H1 (cell line): ENCODE data around the gene C12orf56. TPM values are rescaled to one million over a fixed set of nuclear protein-coding genes. Genes with fewer than 3 reads are reported as not detected.
"Not testable (repeated sequence)": the region's sequence is repeated elsewhere in the genome, so short reads cannot be mapped to it uniquely, and the experiment has no call there.

ENCODE experiments used
- CTCF ChIA-PET: fragments of 300-600 bp; sonication (Branson Sonifier 250); formaldehyde crosslinking; loops from one replicate; lab custom pipeline; 2021; ENCODE audit not compliant: partially characterized antibody; lab: Charles Lee
- POLR2A ChIA-PET: fragments of 300-600 bp; sonication (Branson Sonifier 250); formaldehyde crosslinking; loops from one replicate; lab custom pipeline; 2021; ENCODE audit warnings: inconsistent platforms; ENCODE audit not compliant: partially characterized antibody; lab: Charles Lee
- DNase-seq, 2 experiments: peaks; one replicate each; pipeline versions ENCODE4 v3.0.0 to v3.0.0-alpha.2; 2010 to 2022; ENCODE audit warnings: low spot score in 2 of 2, low read depth in 1 of 2, mixed read lengths in 1 of 2
- FAIRE-seq: peaks from 2 replicates; lab custom pipeline; 2011; peaks lifted over from hg19 to GRCh38; lab: Jason Lieb, UNC
- H2AFZ ChIP-seq: 2 replicates; pipeline ENCODE4 v1.8.1; 2012; ENCODE audit warnings: low read length, inconsistent platforms
- H2AK5ac ChIP-seq: 2 replicates; pipeline ENCODE4 v1.6.1; 2013; ENCODE audit warnings: low read depth, low read length
- H2BK120ac ChIP-seq: replicated peaks from 2 replicates; pipeline ENCODE3; 2013; ENCODE audit warnings: low read depth, low read length, inconsistent platforms
- H2BK12ac ChIP-seq: 2 replicates; pipeline ENCODE4 v1.6.1; 2013; ENCODE audit warnings: low read depth, low read length
- H2BK15ac ChIP-seq: 2 replicates; pipeline ENCODE4 v1.6.1; 2013; ENCODE audit warnings: low read length
- H2BK20ac ChIP-seq: 2 replicates; pipeline ENCODE4 v1.6.1; 2013; ENCODE audit warnings: low read length
- H2BK5ac ChIP-seq: 2 replicates; pipeline ENCODE4 v1.6.1; 2013; ENCODE audit warnings: low read depth, low read length
- H3K14ac ChIP-seq: 2 replicates; pipeline ENCODE4 v1.6.1; 2013; ENCODE audit warnings: inconsistent platforms; ENCODE audit not compliant: insufficient read length
- H3K18ac ChIP-seq: 2 replicates; pipeline ENCODE4 v1.6.1; 2013; ENCODE audit warnings: low read length; ENCODE audit errors: extremely low read depth
- H3K23ac ChIP-seq: 2 replicates; pipeline ENCODE4 v1.6.1; 2013; ENCODE audit warnings: inconsistent platforms; ENCODE audit not compliant: insufficient read length
- H3K23me2 ChIP-seq: 2 replicates; pipeline ENCODE4 v1.6.1; 2013; ENCODE audit warnings: low read depth, low read length
- H3K27ac ChIP-seq: 2 replicates; pipeline ENCODE4 v1.6.1; 2011; ENCODE audit warnings: low read depth, low read length, inconsistent platforms
- H3K27me3 ChIP-seq, 4 experiments: replicated peaks in 1 of 4; 1 replicate in 1 of 4; 2 replicates in 3 of 4; pipeline versions ENCODE4 v1.6.1 to v1.8.1; 2011 to 2013; ENCODE audit warnings: low read length in 3 of 4, mild to moderate bottlenecking in 3 of 4, inconsistent platforms in 2 of 4, mixed read lengths in 2 of 4, moderate library complexity in 1 of 4; ENCODE audit not compliant: control insufficient read depth in 3 of 4, insufficient read depth in 3 of 4; ENCODE audit errors: extremely low read depth in 1 of 4
- H3K36me3 ChIP-seq, 4 experiments: 2 replicates each; pipeline versions ENCODE4 v1.6.1 to v1.8.1; 2011 to 2013; ENCODE audit warnings: mild to moderate bottlenecking in 4 of 4, low read length in 3 of 4, moderate library complexity in 2 of 4, control low read depth in 1 of 4, inconsistent platforms in 1 of 4; ENCODE audit not compliant: insufficient read depth in 4 of 4, control insufficient read depth in 2 of 4
- H3K4ac ChIP-seq: replicated peaks from 2 replicates; pipeline ENCODE3; 2013; ENCODE audit warnings: low read length, low read depth, mixed read lengths, inconsistent platforms; ENCODE audit not compliant: insufficient read length
- H3K4me1 ChIP-seq, 4 experiments: replicated peaks in 1 of 4; 1 replicate in 1 of 4; 2 replicates in 3 of 4; pipeline versions ENCODE4 v1.6.1 to v1.8.1; 2011 to 2013; ENCODE audit warnings: low read length in 3 of 4, inconsistent platforms in 2 of 4, mixed read lengths in 1 of 4; ENCODE audit not compliant: insufficient read depth in 4 of 4, control insufficient read depth in 3 of 4
- H3K4me2 ChIP-seq, 2 experiments: 2 replicates each; pipeline versions ENCODE4 v1.6.1 to v1.8.1; 2011 to 2013; ENCODE audit warnings: low read depth in 2 of 2, low read length in 2 of 2, control low read depth in 1 of 2, inconsistent platforms in 1 of 2, mild to moderate bottlenecking in 1 of 2; ENCODE audit not compliant: insufficient read depth in 1 of 2
- H3K4me3 ChIP-seq, 4 experiments: fragments of 200-600, 300-600 bp in 1 of 4; sonication (generic), shearing (Covaris generic), sonication (Bioruptor Twin) in 1 of 4; 2 replicates each; pipeline versions ENCODE4 v1.5.1 to v1.8.1; 2011 to 2016; ENCODE audit warnings: low read length in 4 of 4, low read depth in 3 of 4, control low read depth in 2 of 4, inconsistent platforms in 2 of 4, mild to moderate bottlenecking in 2 of 4, mixed read lengths in 1 of 4, moderate library complexity in 1 of 4; ENCODE audit not compliant: insufficient read depth in 2 of 4; ENCODE audit errors: extremely low read depth in 1 of 4
- H3K56ac ChIP-seq: replicated peaks from 2 replicates; pipeline ENCODE3; 2013; ENCODE audit warnings: low read depth, mild to moderate bottlenecking, mixed read lengths, low read length, inconsistent platforms; ENCODE audit not compliant: insufficient read length
- H3K79me1 ChIP-seq: 2 replicates; pipeline ENCODE4 v1.6.1; 2013; ENCODE audit warnings: low read depth, low read length, control low read depth
- H3K79me2 ChIP-seq, 2 experiments: 2 replicates each; pipeline versions ENCODE4 v1.6.1 to v1.8.1; 2012 to 2013; ENCODE audit warnings: low read length in 2 of 2, mild to moderate bottlenecking in 2 of 2, inconsistent platforms in 1 of 2; ENCODE audit not compliant: insufficient read depth in 2 of 2, control insufficient read depth in 1 of 2
- H3K9ac ChIP-seq, 4 experiments: replicated peaks in 1 of 4; 1 replicate in 1 of 4; 2 replicates in 3 of 4; pipeline versions ENCODE4 v1.6.1 to v1.8.1; 2011 to 2013; ENCODE audit warnings: low read depth in 3 of 4, low read length in 3 of 4, control low read depth in 2 of 4, mild to moderate bottlenecking in 2 of 4, moderate library complexity in 2 of 4, inconsistent platforms in 1 of 4; ENCODE audit errors: extremely low read depth in 1 of 4
- H3K9me3 ChIP-seq, 2 experiments: 2 replicates each; pipeline versions ENCODE4 v1.6.1 to v1.8.1; 2012 to 2013; ENCODE audit warnings: mild to moderate bottlenecking in 2 of 2, moderate library complexity in 2 of 2, control low read depth in 1 of 2, inconsistent platforms in 1 of 2, low read depth in 1 of 2, low read length in 1 of 2, mixed read lengths in 1 of 2; ENCODE audit not compliant: insufficient read depth in 2 of 2
- H4K20me1 ChIP-seq, 2 experiments: replicated peaks in 1 of 2; 2 replicates each; pipeline versions ENCODE3 to v1.8.1; 2011 to 2013; ENCODE audit warnings: inconsistent platforms in 2 of 2, low read length in 2 of 2, mild to moderate bottlenecking in 1 of 2; ENCODE audit not compliant: insufficient read depth in 2 of 2, control insufficient read depth in 1 of 2
- H4K5ac ChIP-seq: 2 replicates; pipeline ENCODE4 v1.6.1; 2013; ENCODE audit warnings: low read length, low read depth, mixed read lengths, inconsistent platforms; ENCODE audit not compliant: insufficient read length
- H4K8ac ChIP-seq: 2 replicates; pipeline ENCODE4 v1.8.0; 2013; ENCODE audit warnings: mild to moderate bottlenecking, moderate library complexity, low read length, inconsistent platforms; ENCODE audit not compliant: insufficient read depth; ENCODE audit errors: extremely low read depth
- H4K91ac ChIP-seq: replicated peaks from 2 replicates; pipeline ENCODE3; 2013; ENCODE audit warnings: low read length, mixed read lengths, inconsistent platforms; ENCODE audit not compliant: insufficient read length
- WGBS, 2 experiments: shearing (Covaris generic) in 1 of 2; methylation state at CpG; one replicate each; pipeline versions ENCODE4 v1.1.6 to v1.1.7; 2013 to 2015; ENCODE audit warnings: low lambda C conversion rate in 2 of 2, mixed read lengths in 2 of 2, inconsistent platforms in 1 of 2, low coverage in 1 of 2, missing lambda C conversion rate in 1 of 2; ENCODE audit not compliant: insufficient replicate concordance in 2 of 2, insufficient coverage in 1 of 2, insufficient read length in 1 of 2; ENCODE audit errors: extremely low coverage in 1 of 2, missing lambda C conversion rate in 1 of 2; 5-methylcytosine and 5-hydroxymethylcytosine counted together
- polyA plus RNA-seq, 7 experiments: library from polyadenylated mRNA; depleted of rRNA in 3 of 7; stranded (reverse) in 5 of 7; unstranded in 2 of 7; fragments of >200 nt in 5 of 7; fragments of 200-250 nt in 2 of 7; gene quantifications; 1 replicate in 5 of 7; 2 replicates in 1 of 7; 4 replicates in 1 of 7; pipeline versions ENCODE4 v1.2.1 to v1.2.3, GENCODE V29; 2011 to 2013; ENCODE audit warnings: missing spikeins in 2 of 7, mixed read lengths in 2 of 7
- total RNA-seq: library from RNA; stranded (reverse); fragmentation: NEBNext Ultra II Directional; extraction: Animal tissue kit (Norgen Biotek cat#: 25700); gene quantifications from 2 replicates; pipeline ENCODE4 v1.2.1, GENCODE V29; 2021

The C12orf56 gene
- total and polyA plus RNA-seq, 2 of the 8 experiments (the other 6 are each of a cell fraction or from before 2014, with no cell fraction given) = 1.1 to 2.9 TPM

GRCh38 chr12:64361173-64361572 lies 29.4 kb downstream of the C12orf56 start:
- H2AFZ ChIP-seq, H3K56ac ChIP-seq, H2AK5ac ChIP-seq, H2BK5ac ChIP-seq, H2BK20ac ChIP-seq, H3K27ac ChIP-seq, H4K20me1 ChIP-seq, H3K18ac ChIP-seq, H4K5ac ChIP-seq, H4K91ac ChIP-seq, CTCF ChIA-PET, DNase-seq, H3K79me1 ChIP-seq, H3K23me2 ChIP-seq, H3K79me2 ChIP-seq, H3K23ac ChIP-seq, H3K4me2 ChIP-seq, H3K14ac ChIP-seq, H3K4me3 ChIP-seq, H4K8ac ChIP-seq, FAIRE-seq, H3K9me3 ChIP-seq, H3K4ac ChIP-seq, H3K36me3 ChIP-seq, H2BK15ac ChIP-seq, H3K4me1 ChIP-seq, H3K27me3 ChIP-seq, H3K9ac ChIP-seq, H2BK12ac ChIP-seq, H2BK120ac ChIP-seq: not testable (repeated sequence)
- POLR2A ChIA-PET = interaction anchor here (2.0 kb wide), 1 partner anchor 29 kb away, joined by 5 read pairs; no protein-coding TSS in a partner anchor
- 94% methylated on average over 3 of the region's 3 CpGs; no CpG with 5 or more reads in 1 of the 2 experiments for WGBS, 2 experiments

- not testable (repeated sequence) for H3K23ac ChIP-seq, H3K79me2 ChIP-seq, H3K4me1 ChIP-seq, H3K4me2 ChIP-seq, H3K4ac ChIP-seq, H2AK5ac ChIP-seq, H4K5ac ChIP-seq, H4K8ac ChIP-seq, H3K27me3 ChIP-seq, H2BK15ac ChIP-seq, H2BK120ac ChIP-seq, H3K18ac ChIP-seq, H4K20me1 ChIP-seq, H3K36me3 ChIP-seq, H2BK12ac ChIP-seq, H3K9ac ChIP-seq, H4K91ac ChIP-seq, H3K23me2 ChIP-seq, H3K14ac ChIP-seq, H3K27ac ChIP-seq, FAIRE-seq, H3K79me1 ChIP-seq, H3K9me3 ChIP-seq, H2AFZ ChIP-seq, DNase-seq, H2BK5ac ChIP-seq, H3K56ac ChIP-seq, H3K4me3 ChIP-seq, H2BK20ac ChIP-seq
- 72% methylated on average over 2 of the region's 2 CpGs; no CpG with 5 or more reads in 1 of the 2 experiments for WGBS, 2 experiments
- CTCF ChIA-PET = interaction anchor here (0.6 to 1.0 kb wide), 2 partner anchors 23 to 28 kb away, joined by 3 read pairs; no protein-coding TSS in a partner anchor
- POLR2A ChIA-PET = interaction anchor here (1.3 kb wide), 1 partner anchor 83 kb away, joined by 3 read pairs; no protein-coding TSS in a partner anchor
These were observed 34.3 kb downstream of the C12orf56 start for GRCh38 chr12:64356209-64356608.
